ENCODE measurements around the gene MOGAT1. TPM values are rescaled to one million over a fixed set of nuclear protein-coding genes. Genes with fewer than 3 reads are reported as not detected.
"Not testable (repeated sequence)": the region's sequence is repeated elsewhere in the genome, so short reads cannot be mapped to it uniquely, and the experiment has no call there.

MOGAT1 gene
- total and polyA plus RNA-seq, 9 of the 15 experiments (the other 6 are each of a cell fraction or from before 2014, with no cell fraction given), result not detected

DNA sequence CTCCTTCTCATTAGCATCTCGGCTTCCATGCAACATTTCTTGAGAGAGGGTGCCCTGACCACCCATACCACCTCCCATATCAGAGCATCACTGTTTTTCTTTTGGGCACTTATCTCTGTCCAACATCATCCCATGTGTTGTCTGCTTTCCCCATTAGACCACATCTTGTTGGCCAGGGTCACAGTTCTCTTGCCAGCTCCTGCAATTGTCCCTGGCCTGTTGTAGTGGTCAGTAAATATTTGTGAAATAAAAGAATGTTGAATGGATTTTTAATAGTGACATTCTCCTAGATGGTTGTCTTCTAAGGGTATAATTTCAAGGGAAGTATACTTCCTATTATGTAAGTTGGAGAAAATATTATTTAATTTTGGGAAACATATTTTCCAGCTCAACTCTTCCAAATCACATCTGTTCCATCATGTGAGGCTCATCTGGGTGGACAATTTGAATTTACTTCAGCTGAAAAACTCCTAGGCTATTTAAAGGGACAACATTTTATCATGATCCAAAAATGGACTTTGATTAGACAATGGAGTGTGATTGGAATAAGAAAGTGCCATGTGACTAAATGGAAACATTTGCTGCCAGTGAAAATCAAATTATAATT, 83.0 kb downstream of the MOGAT1 start:
- TF ChIP-seq FOXK2 (conservative IDR thresholded peaks at IDR 0.05 in 1 of 2, IDR thresholded peaks at IDR 0.05 in 1 of 2; ENCODE audit: low read depth in 2 of 2), result no peak
- CTCF ChIA-PET (ENCODE audit: low intra/inter-chr PET ratio), result no interaction called here

DNA sequence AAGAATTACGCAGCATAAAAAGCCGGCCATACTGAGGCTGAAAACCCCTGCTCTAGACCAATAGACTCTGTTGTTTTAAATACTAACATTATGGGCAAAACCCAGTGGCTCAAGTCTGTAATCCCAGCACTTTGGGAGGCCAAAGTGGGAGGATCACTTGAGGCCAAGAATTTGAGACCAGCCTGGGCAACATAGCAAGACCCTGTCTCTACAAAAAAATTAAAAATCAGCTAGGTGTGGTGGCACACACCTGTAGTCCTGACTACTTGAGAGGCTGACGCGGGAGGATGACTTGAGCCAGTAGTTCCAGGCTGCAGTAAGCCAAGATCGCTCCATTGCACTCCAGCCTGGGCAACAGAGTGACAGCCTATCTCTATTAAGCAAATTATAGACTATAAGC, 84.1 kb downstream of the MOGAT1 start:
- H3K79me2 ChIP-seq (ENCODE audit: control insufficient read depth, insufficient read depth, low read length); DNase-seq (ENCODE audit: extremely low read depth in 1 of 4, low spot score in 3 of 4); FAIRE-seq; H3K27me3 ChIP-seq (ENCODE audit: control insufficient read depth in 2 of 2, insufficient read depth in 2 of 2, low read length in 2 of 2); H3K4me3 ChIP-seq; POLR2A ChIA-PET; ATAC-seq; in situ Hi-C loops (cut with MboI); H2AFZ ChIP-seq (ENCODE audit: low read depth, low read length); H3K36me3 ChIP-seq (ENCODE audit: control insufficient read depth, insufficient read depth, low read length); H3K9me1 ChIP-seq (ENCODE audit: control insufficient read depth, insufficient read depth, low read length); H3K9me3 ChIP-seq (replicated peaks; ENCODE audit: control insufficient read depth, insufficient read depth, low read depth, low read length); H3K4me1 ChIP-seq (replicated peaks in 1 of 2; ENCODE audit: control insufficient read depth in 2 of 2, insufficient read depth in 2 of 2, low read length in 2 of 2); H3K9ac ChIP-seq (ENCODE audit: insufficient read depth in 1 of 2, low read depth in 2 of 2, low read length in 2 of 2); H3K27ac ChIP-seq (ENCODE audit: extremely low read depth, low read depth, low read length); H4K20me1 ChIP-seq (replicated peaks; ENCODE audit: control insufficient read depth, insufficient read depth, low read length); CTCF ChIA-PET (ENCODE audit: low intra/inter-chr PET ratio); H3K4me2 ChIP-seq (ENCODE audit: insufficient read depth, low read length); BruUV-seq (replicated peaks); intact Hi-C loops (cut with micrococcal nuclease): not testable (repeated sequence)
- 41% methylated on average over 5 of the region's 5 CpGs for WGBS (ENCODE audit: insufficient coverage, low coverage, missing lambda C conversion rate)

More for the DNA sequence above, 83.0 kb downstream of the MOGAT1 start:
- Histone ChIP-seq H3K36me3 (ENCODE audit: control insufficient read depth, insufficient read depth, low read length) (no peaks in the 10 kb centered on the region), H3K4me2 (ENCODE audit: insufficient read depth, low read length) (no peak overlapping the region), H3K4me3 (no peak overlapping the region), H3K9ac (ENCODE audit: insufficient read depth in 1 of 2, low read depth in 2 of 2, low read length in 2 of 2) (no peak overlapping the region), H3K9me3 (replicated peaks; ENCODE audit: control insufficient read depth, insufficient read depth, low read depth, low read length) (no peaks in the 10 kb centered on the region), H3K27ac (ENCODE audit: extremely low read depth, low read depth, low read length) (no peak overlapping the region), H3K4me1 (replicated peaks in 1 of 2; ENCODE audit: control insufficient read depth in 2 of 2, insufficient read depth in 2 of 2, low read length in 2 of 2) (no peaks in the 10 kb centered on the region), H2AFZ (ENCODE audit: low read depth, low read length) (no peak overlapping the region), H3K27me3 (ENCODE audit: control insufficient read depth in 2 of 2, insufficient read depth in 2 of 2, low read length in 2 of 2) (no peaks in the 10 kb centered on the region), H3K79me2 (ENCODE audit: control insufficient read depth, insufficient read depth, low read length) (no peaks in the 10 kb centered on the region), H4K20me1 (replicated peaks; ENCODE audit: control insufficient read depth, insufficient read depth, low read length) (no peaks in the 10 kb centered on the region), H3K9me1 (ENCODE audit: control insufficient read depth, insufficient read depth, low read length) (no peaks in the 10 kb centered on the region)
- in situ Hi-C loops (cut with MboI), result no loop called here
- POLR2A ChIA-PET, result no interaction called here
- DNase-seq (ENCODE audit: extremely low read depth in 1 of 4, low spot score in 3 of 4) (no peak), FAIRE-seq (no peak), ATAC-seq (no peak)
- intact Hi-C loops (cut with micrococcal nuclease), result no loop called here
- WGBS (ENCODE audit: insufficient coverage, low coverage, missing lambda C conversion rate), result 58% methylated on average over 1 of the region's 1 CpG
- BruUV-seq (replicated peaks), result no TSS peak
